HG03342 (cell line): Measurements from ENCODE around the gene B2M.

ENCODE experiments used
- ATAC-seq: cut with Tn5 transposase; IDR thresholded peaks from one replicate; pipeline ENCODE4 v1.9.1; 2021; ENCODE audit warnings: mild to moderate bottlenecking, moderate library complexity; ENCODE audit not compliant: unreplicated experiment

Gene B2M

GRCh38 chr15:44765036-44765435 is 53.7 kb downstream of the B2M start:
- no peak for ATAC-seq
